Measurements from ENCODE around the gene RIN1.
A peak's percentile ranks its signal among the peaks of the same experiment; 100 is the strongest.
"Not testable (repeated sequence)": the region's sequence is repeated elsewhere in the genome, so short reads cannot be mapped to it uniquely, and the experiment has no call there.

Gene RIN1

GRCh38 chr11:66316849-66317251 is 19.4 kb downstream of the RIN1 start, which contains the start of gene CD248:
Gene CD248, minus strand, starts transcription at chr11:66317044. Its CDS starts 17 bp downstream, at chr11:66317027.
- DNase-seq = no peak

- no peak for DNase-seq
Observed at GRCh38 chr11:66315921-66316811, 20.1 kb downstream of the RIN1 start.

GRCh38 chr11:66315498-66315885 is 20.7 kb downstream of the RIN1 start:
- DNase-seq = no peak

GRCh38 chr11:66314561-66315497 is 21.4 kb downstream of the RIN1 start:
- DNase-seq = no peak

GRCh38 chr11:66314186-66314501 is 22.1 kb downstream of the RIN1 start:
- no peak for DNase-seq

- DNase-seq = no peak
Observed at GRCh38 chr11:66313321-66314185, 22.7 kb downstream of the RIN1 start.

GRCh38 chr11:66312549-66313320 is 23.5 kb downstream of the RIN1 start:
- DNase-seq = peak; percentile 86

- DNase-seq = peak; percentile 76
Observed at GRCh38 chr11:66311965-66312548, 24.2 kb downstream of the RIN1 start.

- DNase-seq = no peak
Observed at GRCh38 chr11:66311470-66311964, 24.7 kb downstream of the RIN1 start.

- DNase-seq = not testable (repeated sequence)
Observed at GRCh38 chr11:66310803-66311440, 25.3 kb downstream of the RIN1 start.

- no peak for DNase-seq
Observed at GRCh38 chr11:66310324-66310723, 25.9 kb downstream of the RIN1 start.

- DNase-seq = no peak
Observed at GRCh38 chr11:66309475-66309874, 26.8 kb downstream of the RIN1 start.

GRCh38 chr11:66302656-66303055 is 33.6 kb downstream of the RIN1 start:
- DNase-seq = no peak

- no peak for DNase-seq
Observed at GRCh38 chr11:66299186-66299585, 37.0 kb downstream of the RIN1 start.

GRCh38 chr11:66297610-66298009 is 38.6 kb downstream of the RIN1 start:
- no peak for DNase-seq

GRCh38 chr11:66294626-66295620 is 41.3 kb downstream of the RIN1 start:
- DNase-seq = no peak

- no peak for DNase-seq
Observed at GRCh38 chr11:66293777-66294625, 42.2 kb downstream of the RIN1 start.

GRCh38 chr11:66293352-66293751 is 42.9 kb downstream of the RIN1 start:
- no peak for DNase-seq
